ENCODE results near the gene AGO1. TPM values are rescaled to one million over a fixed set of nuclear protein-coding genes. Genes with fewer than 3 reads are reported as not detected.
"Not testable (repeated sequence)": the region's sequence is repeated elsewhere in the genome, so short reads cannot be mapped to it uniquely, and the experiment has no call there.

AGO1 gene
- total RNA-seq, 1 donor from 2014 or later, result 3.9 TPM

GRCh38 chr1:35888255-35888654 lies 5.2 kb downstream of the AGO1 start:
- no peaks in the 10 kb centered on the region for H3K36me3 ChIP-seq (ENCODE audit: control insufficient read depth, insufficient read depth, low read length)
- no peaks in the 10 kb centered on the region for H3K27me3 ChIP-seq (ENCODE audit: control insufficient read depth, insufficient read depth, low read length)
- FAIRE-seq (no peak), DNase-seq (ENCODE audit: low read depth) (no peak)
- H3K4me3 ChIP-seq (ENCODE audit: low read depth, low read length), result no peak overlapping the region
- TF ChIP-seq CTCF (IDR thresholded peaks at IDR 0.05; ENCODE audit: insufficient read depth, low read length, severe bottlenecking), result no peak

- FAIRE-seq; DNase-seq (ENCODE audit: low read depth); H3K36me3 ChIP-seq (ENCODE audit: control insufficient read depth, insufficient read depth, low read length): not testable (repeated sequence)
Measured at GRCh38 chr1:35888981-35889380, 6.0 kb downstream of the AGO1 start.

GRCh38 chr1:35893051-35893879 lies 10.3 kb downstream of the AGO1 start:
- DNase-seq (ENCODE audit: low read depth) (no peak), FAIRE-seq (no peak)
- H3K36me3 ChIP-seq (ENCODE audit: control insufficient read depth, insufficient read depth, low read length), result no peaks in the 10 kb centered on the region
- TF ChIP-seq CTCF (IDR thresholded peaks at IDR 0.05; ENCODE audit: insufficient read depth, low read length, severe bottlenecking), result no peak
- H3K27me3 ChIP-seq (ENCODE audit: control insufficient read depth, insufficient read depth, low read length), result no peaks in the 10 kb centered on the region
- no peak overlapping the region for H3K4me3 ChIP-seq (ENCODE audit: low read depth, low read length)

More at GRCh38 chr1:35888981-35889380, 6.0 kb downstream of the AGO1 start:
- not testable (repeated sequence) for H3K27me3 ChIP-seq (ENCODE audit: control insufficient read depth, insufficient read depth, low read length); H3K4me3 ChIP-seq (ENCODE audit: low read depth, low read length)

GRCh38 chr1:35894183-35894582 lies 11.2 kb downstream of the AGO1 start:
- Histone ChIP-seq H3K4me3 (ENCODE audit: low read depth, low read length) (no peak overlapping the region), H3K36me3 (ENCODE audit: control insufficient read depth, insufficient read depth, low read length) (no peaks in the 10 kb centered on the region), H3K27me3 (ENCODE audit: control insufficient read depth, insufficient read depth, low read length) (no peaks in the 10 kb centered on the region)
- no peak for DNase-seq (ENCODE audit: low read depth)
- FAIRE-seq, result no peak
- TF ChIP-seq CTCF (IDR thresholded peaks at IDR 0.05; ENCODE audit: insufficient read depth, low read length, severe bottlenecking), result no peak

- no peak for FAIRE-seq
- no peak for TF ChIP-seq CTCF (IDR thresholded peaks at IDR 0.05; ENCODE audit: insufficient read depth, low read length, severe bottlenecking)
- no peaks in the 10 kb centered on the region for H3K36me3 ChIP-seq (ENCODE audit: control insufficient read depth, insufficient read depth, low read length)
- H3K4me3 ChIP-seq (ENCODE audit: low read depth, low read length), result no peak overlapping the region
- no peak for DNase-seq (ENCODE audit: low read depth)
- no peaks in the 10 kb centered on the region for H3K27me3 ChIP-seq (ENCODE audit: control insufficient read depth, insufficient read depth, low read length)
Measured at GRCh38 chr1:35894656-35895055, 11.6 kb downstream of the AGO1 start.

- DNase-seq (ENCODE audit: low read depth) (no peak), FAIRE-seq (no peak)
- Histone ChIP-seq H3K36me3 (ENCODE audit: control insufficient read depth, insufficient read depth, low read length) (peaks cover 1% of the 10 kb centered on the region), H3K4me3 (ENCODE audit: low read depth, low read length) (no peak overlapping the region), H3K27me3 (ENCODE audit: control insufficient read depth, insufficient read depth, low read length) (no peaks in the 10 kb centered on the region)
- TF ChIP-seq CTCF (IDR thresholded peaks at IDR 0.05; ENCODE audit: insufficient read depth, low read length, severe bottlenecking), result no peak
Measured at GRCh38 chr1:35899941-35900340, 16.9 kb downstream of the AGO1 start.

Data from bronchial epithelial cell (primary cell).